ENCODE data around the gene CRYBG1.

DNA sequence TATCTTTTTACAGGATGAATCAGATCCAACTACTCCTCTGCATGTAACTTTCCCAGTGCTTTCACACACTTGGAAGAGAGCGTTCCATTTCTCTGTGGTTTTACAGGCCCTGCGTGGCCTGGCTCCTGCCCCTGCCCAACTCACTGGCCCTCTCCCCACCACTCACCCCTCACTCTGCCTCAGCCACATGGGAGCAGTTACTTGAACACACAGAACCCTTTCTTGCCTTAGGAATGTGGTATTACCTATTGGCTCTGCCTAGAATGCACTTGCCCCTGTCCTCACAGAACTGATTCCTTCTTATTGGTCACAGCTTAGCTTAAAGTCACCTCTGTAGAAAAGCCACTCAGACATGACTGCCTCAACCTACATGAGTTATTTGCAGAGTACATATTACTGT, 108.4 kb downstream of the CRYBG1 start:
- TF ChIP-seq, protein P1, sequence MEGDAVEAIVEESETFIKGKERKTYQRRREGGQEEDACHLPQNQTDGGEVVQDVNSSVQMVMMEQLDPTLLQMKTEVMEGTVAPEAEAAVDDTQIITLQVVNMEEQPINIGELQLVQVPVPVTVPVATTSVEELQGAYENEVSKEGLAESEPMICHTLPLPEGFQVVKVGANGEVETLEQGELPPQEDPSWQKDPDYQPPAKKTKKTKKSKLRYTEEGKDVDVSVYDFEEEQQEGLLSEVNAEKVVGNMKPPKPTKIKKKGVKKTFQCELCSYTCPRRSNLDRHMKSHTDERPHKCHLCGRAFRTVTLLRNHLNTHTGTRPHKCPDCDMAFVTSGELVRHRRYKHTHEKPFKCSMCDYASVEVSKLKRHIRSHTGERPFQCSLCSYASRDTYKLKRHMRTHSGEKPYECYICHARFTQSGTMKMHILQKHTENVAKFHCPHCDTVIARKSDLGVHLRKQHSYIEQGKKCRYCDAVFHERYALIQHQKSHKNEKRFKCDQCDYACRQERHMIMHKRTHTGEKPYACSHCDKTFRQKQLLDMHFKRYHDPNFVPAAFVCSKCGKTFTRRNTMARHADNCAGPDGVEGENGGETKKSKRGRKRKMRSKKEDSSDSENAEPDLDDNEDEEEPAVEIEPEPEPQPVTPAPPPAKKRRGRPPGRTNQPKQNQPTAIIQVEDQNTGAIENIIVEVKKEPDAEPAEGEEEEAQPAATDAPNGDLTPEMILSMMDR (IDR thresholded peaks at IDR 0.05; ENCODE audit: low read depth, low read length) = no peak
- TF ChIP-seq POLR2A (IDR thresholded peaks at IDR 0.05; ENCODE audit: extremely low read depth, insufficient read length) (no peak), MYC (IDR thresholded peaks at IDR 0.05; ENCODE audit: low read depth, low read length) (no peak)
- TF ChIP-seq, protein P2, sequence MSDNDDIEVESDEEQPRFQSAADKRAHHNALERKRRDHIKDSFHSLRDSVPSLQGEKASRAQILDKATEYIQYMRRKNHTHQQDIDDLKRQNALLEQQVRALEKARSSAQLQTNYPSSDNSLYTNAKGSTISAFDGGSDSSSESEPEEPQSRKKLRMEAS (IDR thresholded peaks at IDR 0.05; ENCODE audit: low read depth, low read length) = no peak
